HepG2 (cell line): ENCODE measurements around the gene TTBK2. TPM values are rescaled to one million over a fixed set of nuclear protein-coding genes. Genes with fewer than 3 reads are reported as not detected.

Experiments used
- ELF1 ChIP-seq: sonication (generic); formaldehyde crosslinking; IDR thresholded peaks from 2 replicates; pipeline ENCODE4 v1.4.0; 2020; ENCODE audit warnings: missing genetic modification reagents
- HOMEZ ChIP-seq: IDR thresholded peaks from 2 replicates; pipeline ENCODE4 v1.6.1; 2016; ENCODE audit warnings: low read depth
- MBD4 ChIP-seq: IDR thresholded peaks from 2 replicates; pipeline ENCODE4 v1.6.1; 2012; ENCODE audit warnings: low read length, inconsistent platforms, borderline replicate concordance
- polyA plus RNA-seq, 8 experiments: library from polyadenylated mRNA; depleted of rRNA in 3 of 8; stranded (reverse) in 7 of 8; unstranded in 1 of 8; fragments of >200 nt; fragmentation: Illumina TruSeq in 4 of 8; extraction: Trizol in 4 of 8; gene quantifications; 2 replicates each; pipeline versions ENCODE4 v1.2.1 to v1.2.3, GENCODE V29; 2011 to 2016; ENCODE audit warnings: low read depth in 4 of 8, missing spikeins in 1 of 8, mixed read lengths in 1 of 8; ENCODE audit not compliant: insufficient read depth in 1 of 8
- total RNA-seq, 5 experiments: library from RNA; depleted of rRNA; stranded (reverse); fragments of >200 nt; fragmentation: Illumina TruSeq; extraction: Trizol; gene quantifications; 2 replicates each; pipeline ENCODE4 v1.2.3, GENCODE V29; 2016; ENCODE audit warnings: low read depth in 1 of 5
- TF ChIP-seq, protein P1 (sequence below), 2 experiments: fragments of 450-650 bp in 1 of 2; sonication (generic) in 1 of 2; formaldehyde crosslinking in 1 of 2; IDR thresholded peaks; 2 replicates each; pipeline versions ENCODE4 v1.6.1 to v1.8.0; 2016 to 2022; ENCODE audit warnings: antibody characterized with exemption in 1 of 2, mild to moderate bottlenecking in 1 of 2, missing genetic modification reagents in 1 of 2

TTBK2 gene
- total and polyA plus RNA-seq, 2 of the 13 experiments (the other 11 are each of a cell fraction or from before 2014, with no cell fraction given), result 5.1 to 7.4 TPM

- TF ChIP-seq, protein P1, sequence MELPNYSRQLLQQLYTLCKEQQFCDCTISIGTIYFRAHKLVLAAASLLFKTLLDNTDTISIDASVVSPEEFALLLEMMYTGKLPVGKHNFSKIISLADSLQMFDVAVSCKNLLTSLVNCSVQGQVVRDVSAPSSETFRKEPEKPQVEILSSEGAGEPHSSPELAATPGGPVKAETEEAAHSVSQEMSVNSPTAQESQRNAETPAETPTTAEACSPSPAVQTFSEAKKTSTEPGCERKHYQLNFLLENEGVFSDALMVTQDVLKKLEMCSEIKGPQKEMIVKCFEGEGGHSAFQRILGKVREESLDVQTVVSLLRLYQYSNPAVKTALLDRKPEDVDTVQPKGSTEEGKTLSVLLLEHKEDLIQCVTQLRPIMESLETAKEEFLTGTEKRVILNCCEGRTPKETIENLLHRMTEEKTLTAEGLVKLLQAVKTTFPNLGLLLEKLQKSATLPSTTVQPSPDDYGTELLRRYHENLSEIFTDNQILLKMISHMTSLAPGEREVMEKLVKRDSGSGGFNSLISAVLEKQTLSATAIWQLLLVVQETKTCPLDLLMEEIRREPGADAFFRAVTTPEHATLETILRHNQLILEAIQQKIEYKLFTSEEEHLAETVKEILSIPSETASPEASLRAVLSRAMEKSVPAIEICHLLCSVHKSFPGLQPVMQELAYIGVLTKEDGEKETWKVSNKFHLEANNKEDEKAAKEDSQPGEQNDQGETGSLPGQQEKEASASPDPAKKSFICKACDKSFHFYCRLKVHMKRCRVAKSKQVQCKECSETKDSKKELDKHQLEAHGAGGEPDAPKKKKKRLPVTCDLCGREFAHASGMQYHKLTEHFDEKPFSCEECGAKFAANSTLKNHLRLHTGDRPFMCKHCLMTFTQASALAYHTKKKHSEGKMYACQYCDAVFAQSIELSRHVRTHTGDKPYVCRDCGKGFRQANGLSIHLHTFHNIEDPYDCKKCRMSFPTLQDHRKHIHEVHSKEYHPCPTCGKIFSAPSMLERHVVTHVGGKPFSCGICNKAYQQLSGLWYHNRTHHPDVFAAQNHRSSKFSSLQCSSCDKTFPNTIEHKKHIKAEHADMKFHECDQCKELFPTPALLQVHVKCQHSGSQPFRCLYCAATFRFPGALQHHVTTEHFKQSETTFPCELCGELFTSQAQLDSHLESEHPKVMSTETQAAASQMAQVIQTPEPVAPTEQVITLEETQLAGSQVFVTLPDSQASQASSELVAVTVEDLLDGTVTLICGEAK (IDR thresholded peaks at IDR 0.05), result peak; percentile 77
- TF ChIP-seq, protein P1 (CRISPR knock-in tag; IDR thresholded peaks at IDR 0.05), result peak; percentile 99
- TF ChIP-seq ELF1 (peak; percentile 47; the same call in 1 of the 2 replicates), HOMEZ (CRISPR knock-in tag) (peak; percentile 41; the same call in 1 of the 2 replicates), MBD4 (no peak)
These were observed 212.6 kb downstream of the TTBK2 start (continued) for GRCh38 chr15:42707873-42708544.
